Right cardiac atrium (tissue), 5 donors: ENCODE measurements around the gene MTUS2. TPM values are rescaled to one million over a fixed set of nuclear protein-coding genes. Genes with fewer than 3 reads are reported as not detected.

Source experiments
- ATAC-seq, 2 donors: fragments of 200-7000 bp; cut with Tn5 transposase; one replicate each; pipeline versions ENCODE4 v1.8.0 to v1.9.1; 2020; ENCODE audit warnings: moderate library complexity in 2 of 2, mild to moderate bottlenecking in 1 of 2
- DNase-seq, 3 donors: peaks; one replicate each; pipeline ENCODE4 v3.0.0-alpha.2; 2020
- H3K27ac ChIP-seq: one replicate; pipeline ENCODE4 v1.5.1; 2013; ENCODE audit warnings: mild to moderate bottlenecking, low read length, control low read depth, moderate library complexity
- H3K27me3 ChIP-seq: one replicate; pipeline ENCODE4 v1.6.1; 2013; ENCODE audit not compliant: control insufficient read depth, insufficient read depth
- H3K4me1 ChIP-seq: one replicate; pipeline ENCODE4 v1.6.1; 2013; ENCODE audit warnings: low read length; ENCODE audit not compliant: control insufficient read depth, insufficient read depth
- H3K4me3 ChIP-seq: one replicate; pipeline ENCODE4 v1.5.1; 2013; ENCODE audit warnings: low read length, control low read depth
- H3K9me3 ChIP-seq: one replicate; pipeline ENCODE4 v1.6.1; 2013; ENCODE audit warnings: low read length; ENCODE audit not compliant: control insufficient read depth
- WGBS: extraction: QIAGEN DNeasy Blood & Tissue Kit; methylation state at CpG from one replicate; pipeline ENCODE4 v1.1.7; 2013; 5-methylcytosine and 5-hydroxymethylcytosine counted together
- intact Hi-C, 4 donors: fragments of 100-400 bp; cut with DNase I; formaldehyde crosslinking; loops; one replicate each; pipeline versions ENCODE4 v1.11.0 to v1.14.0; 2022 to 2023
- polyA plus RNA-seq: library from polyadenylated mRNA; stranded (reverse); fragments of 200-250 nt; gene quantifications from one replicate; pipeline ENCODE4 v1.2.3, GENCODE V29; 2013
- total RNA-seq, 4 donors: library from RNA; stranded (reverse); fragmentation: NEBNext Ultra II Directional; extraction: Animal tissue kit (Norgen Biotek cat#: 25700); gene quantifications; one replicate each; pipeline ENCODE4 v1.2.1, GENCODE V29; 2021
- donor health status: healthy with polysubstance abuse.
- donor health status: DM: no; HTN: yes; CAD: no.
- donor health status: DM: no; HTN: no; CAD: no.
- donor health status: DM: no; HTN: yes; CAD: no; lungs with severe emphysema.
- donor health status: DM: yes; HTN: yes; CAD: no.

Gene MTUS2
- total and polyA plus RNA-seq, 5 donors, result 25.9 to 139 (median 79.1) TPM

- no peak for ATAC-seq
- DNase-seq, result no peak
- intact Hi-C loops, result no loop called here
These were observed 464.6 kb downstream of the MTUS2 start for GRCh38 chr13:29284726-29285125.

GRCh38 chr13:29287237-29287636, 467.1 kb downstream of the MTUS2 start:
- DNase-seq (no peak), ATAC-seq (no peak)
- H3K27ac ChIP-seq, result no peak overlapping the region
- no peaks in the 10 kb centered on the region for H3K9me3 ChIP-seq
- 76% methylated on average over 5 of the region's 5 CpGs for whole genome bisulfite sequencing
- intact Hi-C loops, result no loop called here
- H3K27me3 ChIP-seq, result no peaks in the 10 kb centered on the region
- H3K4me1 ChIP-seq, result no peaks in the 10 kb centered on the region
- no peak overlapping the region for H3K4me3 ChIP-seq

More at GRCh38 chr13:29284726-29285125, 464.6 kb downstream of the MTUS2 start:
- Histone ChIP-seq H3K4me1 (no peaks in the 10 kb centered on the region), H3K27me3 (no peaks in the 10 kb centered on the region), H3K9me3 (no peaks in the 10 kb centered on the region), H3K27ac (no peak overlapping the region), H3K4me3 (no peak overlapping the region)

- Histone ChIP-seq H3K27ac (no peak overlapping the region), H3K9me3 (no peaks in the 10 kb centered on the region), H3K27me3 (no peaks in the 10 kb centered on the region), H3K4me1 (no peaks in the 10 kb centered on the region), H3K4me3 (no peak overlapping the region)
- no peak for ATAC-seq
- no peak for DNase-seq
- intact Hi-C loops, result no loop called here
- 37% methylated on average over 3 of the region's 3 CpGs for WGBS
These were observed 471.9 kb downstream of the MTUS2 start for GRCh38 chr13:29292045-29292444.

- Histone ChIP-seq H3K4me3 (no peak overlapping the region), H3K4me1 (no peaks in the 10 kb centered on the region), H3K9me3 (no peaks in the 10 kb centered on the region), H3K27ac (no peak overlapping the region), H3K27me3 (no peaks in the 10 kb centered on the region)
- WGBS, result 0% methylated on average over 1 of the region's 1 CpG
- DNase-seq (peak in 1 of 3 donors; percentile 41), ATAC-seq (no peak)
- intact Hi-C loops, result no loop called here
These were observed 474.7 kb downstream of the MTUS2 start for GRCh38 chr13:29294821-29295220.

- Histone ChIP-seq H3K4me1 (no peaks in the 10 kb centered on the region), H3K9me3 (no peaks in the 10 kb centered on the region), H3K27me3 (no peaks in the 10 kb centered on the region), H3K27ac (no peak overlapping the region), H3K4me3 (no peak overlapping the region)
- intact Hi-C loops, result no loop called here
- DNase-seq (no peak), ATAC-seq (no peak)
- WGBS, result 67% methylated on average over 1 of the region's 1 CpG
These were observed 480.9 kb downstream of the MTUS2 start for GRCh38 chr13:29301027-29301426.

- intact Hi-C loops, result no loop called here
- Histone ChIP-seq H3K27ac (no peak overlapping the region), H3K9me3 (no peaks in the 10 kb centered on the region), H3K4me3 (no peak overlapping the region), H3K4me1 (no peaks in the 10 kb centered on the region), H3K27me3 (no peaks in the 10 kb centered on the region)
- ATAC-seq (no peak), DNase-seq (no peak)
These were observed 484.0 kb downstream of the MTUS2 start for GRCh38 chr13:29304148-29304547.

- intact Hi-C loops, result no loop called here
These were observed 490.7 kb downstream of the MTUS2 start for GRCh38 chr13:29310806-29311205.

GRCh38 chr13:29315847-29316246, 495.7 kb downstream of the MTUS2 start:
- Histone ChIP-seq H3K4me3 (no peak overlapping the region), H3K4me1 (no peaks in the 10 kb centered on the region), H3K27me3 (no peaks in the 10 kb centered on the region), H3K9me3 (no peaks in the 10 kb centered on the region), H3K27ac (no peak overlapping the region)
- intact Hi-C loops, result no loop called here
- ATAC-seq (no peak), DNase-seq (no peak)
- 72% methylated on average over 2 of the region's 2 CpGs for WGBS

More at GRCh38 chr13:29310806-29311205, 490.7 kb downstream of the MTUS2 start:
- no peak for ATAC-seq
- 75% methylated on average over 2 of the region's 2 CpGs for WGBS
- Histone ChIP-seq H3K4me1 (no peaks in the 10 kb centered on the region), H3K9me3 (no peaks in the 10 kb centered on the region), H3K27me3 (no peaks in the 10 kb centered on the region), H3K27ac (no peak overlapping the region), H3K4me3 (no peak overlapping the region)
- no peak for DNase-seq

- no peak overlapping the region for H3K4me3 ChIP-seq
- ATAC-seq, result no peak
- no peaks in the 10 kb centered on the region for H3K9me3 ChIP-seq
- H3K4me1 ChIP-seq, result no peaks in the 10 kb centered on the region
- no peak overlapping the region for H3K27ac ChIP-seq
- DNase-seq, result no peak
- intact Hi-C loops, result no loop called here
- H3K27me3 ChIP-seq, result no peaks in the 10 kb centered on the region
- 46% methylated on average over 5 of the region's 5 CpGs for WGBS
These were observed 497.7 kb downstream of the MTUS2 start for GRCh38 chr13:29317828-29318227.

- H3K27ac ChIP-seq, result no peak overlapping the region
- WGBS, result 38% methylated on average over 6 of the region's 6 CpGs
- ATAC-seq, result no peak
- no peak overlapping the region for H3K4me3 ChIP-seq
- no peaks in the 10 kb centered on the region for H3K9me3 ChIP-seq
- no peaks in the 10 kb centered on the region for H3K27me3 ChIP-seq
- no peaks in the 10 kb centered on the region for H3K4me1 ChIP-seq
- intact Hi-C loops, result no loop called here
- no peak for DNase-seq
These were observed 498.6 kb downstream of the MTUS2 start for GRCh38 chr13:29318741-29319140.

GRCh38 chr13:29319451-29319850, 499.3 kb downstream of the MTUS2 start:
- DNase-seq (no peak), ATAC-seq (no peak)
- intact Hi-C loops, result no loop called here
- 75% methylated on average over 9 of the region's 9 CpGs for WGBS
- Histone ChIP-seq H3K27ac (no peak overlapping the region), H3K9me3 (no peaks in the 10 kb centered on the region), H3K4me1 (no peaks in the 10 kb centered on the region), H3K4me3 (no peak overlapping the region), H3K27me3 (no peaks in the 10 kb centered on the region)

GRCh38 chr13:29323954-29324353, 503.8 kb downstream of the MTUS2 start:
- H3K27ac ChIP-seq, result no peak overlapping the region
- DNase-seq (no peak), ATAC-seq (no peak)
- no peak overlapping the region for H3K4me3 ChIP-seq
- intact Hi-C loops, result no loop called here
- 61% methylated on average over 9 of the region's 9 CpGs for WGBS
- H3K9me3 ChIP-seq, result no peaks in the 10 kb centered on the region
- H3K4me1 ChIP-seq, result no peaks in the 10 kb centered on the region
- H3K27me3 ChIP-seq, result no peaks in the 10 kb centered on the region
